Vagina (tissue), 2 donors: ENCODE data around the gene THAP9. TPM values are rescaled to one million over a fixed set of nuclear protein-coding genes. Genes with fewer than 3 reads are reported as not detected.
"Not testable (repeated sequence)": the region's sequence is repeated elsewhere in the genome, so short reads cannot be mapped to it uniquely, and the experiment has no call there.

ENCODE experiments used
- DNase-seq, 2 donors: peaks; one replicate each; pipeline ENCODE4 v3.0.0-alpha.2; 2017; ENCODE audit errors: extremely low spot score in 2 of 2
- H3K27ac ChIP-seq: fragments of 200-600 bp; sonication (generic); one replicate; pipeline ENCODE4 v1.5.1; 2019
- H3K27me3 ChIP-seq: fragments of 200-600 bp; sonication (generic); one replicate; pipeline ENCODE4 v1.5.1; 2019
- H3K36me3 ChIP-seq, 2 donors: fragments of 200-600 bp; sonication (generic); one replicate each; pipeline ENCODE4 v1.5.1; 2017 to 2019
- H3K4me1 ChIP-seq: fragments of 200-600 bp; sonication (generic); one replicate; pipeline ENCODE4 v1.5.1; 2019
- H3K4me3 ChIP-seq, 2 donors: fragments of 200-600 bp; sonication (generic); 1 replicate in 1 of 2; 2 replicates in 1 of 2; pipeline ENCODE4 v1.5.1; 2016 to 2019
- H3K9me3 ChIP-seq: fragments of 200-600 bp; sonication (generic); one replicate; pipeline ENCODE4 v1.5.1; 2019
- CTCF ChIP-seq, 3 experiments: fragments of 450-650 bp in 2 of 3; fragments of 200-600 bp in 1 of 3; sonication (generic) in 1 of 3; IDR thresholded peaks; one replicate each; pipeline ENCODE4 v1.5.1; 2017 to 2019; ENCODE audit warnings: antibody characterized with exemption in 3 of 3, mild to moderate bottlenecking in 2 of 3, moderate library complexity in 2 of 3
- POLR2A ChIP-seq, 2 donors: fragments of 450-650 bp; IDR thresholded peaks; one replicate each; pipeline ENCODE4 v1.6.1; 2017; ENCODE audit warnings: antibody characterized with exemption in 2 of 2, mild to moderate bottlenecking in 2 of 2, moderate library complexity in 2 of 2
- POLR2AphosphoS5 ChIP-seq, 2 donors: sonication (generic); formaldehyde crosslinking; IDR thresholded peaks; one replicate each; pipeline ENCODE4 v1.9.0; 2017; ENCODE audit warnings: antibody characterized with exemption in 2 of 2, mild to moderate bottlenecking in 2 of 2, low read depth in 1 of 2; ENCODE audit not compliant: insufficient read depth in 1 of 2
- intact Hi-C: fragments of 100-400 bp; cut with DNase I; formaldehyde crosslinking; loops from one replicate; pipeline ENCODE4 v1.15.1; 2023
- total RNA-seq: library from RNA; depleted of rRNA; stranded (reverse); fragments of >200 nt; gene quantifications from one replicate; pipeline ENCODE4 v1.2.3, GENCODE V29; 2016

Gene THAP9
- total RNA-seq, 1 donor from 2014 or later: 4.2 TPM

- Histone ChIP-seq H3K27me3 (no peaks in the 10 kb centered on the region), H3K36me3 (peaks cover 0 to 46% of the 10 kb centered on the region in 2 donors), H3K4me1 (peaks cover 15% of the 10 kb centered on the region)
Measured at GRCh38 chr4:82861529-82861928, 39.0 kb upstream of the THAP9 start.

DNA sequence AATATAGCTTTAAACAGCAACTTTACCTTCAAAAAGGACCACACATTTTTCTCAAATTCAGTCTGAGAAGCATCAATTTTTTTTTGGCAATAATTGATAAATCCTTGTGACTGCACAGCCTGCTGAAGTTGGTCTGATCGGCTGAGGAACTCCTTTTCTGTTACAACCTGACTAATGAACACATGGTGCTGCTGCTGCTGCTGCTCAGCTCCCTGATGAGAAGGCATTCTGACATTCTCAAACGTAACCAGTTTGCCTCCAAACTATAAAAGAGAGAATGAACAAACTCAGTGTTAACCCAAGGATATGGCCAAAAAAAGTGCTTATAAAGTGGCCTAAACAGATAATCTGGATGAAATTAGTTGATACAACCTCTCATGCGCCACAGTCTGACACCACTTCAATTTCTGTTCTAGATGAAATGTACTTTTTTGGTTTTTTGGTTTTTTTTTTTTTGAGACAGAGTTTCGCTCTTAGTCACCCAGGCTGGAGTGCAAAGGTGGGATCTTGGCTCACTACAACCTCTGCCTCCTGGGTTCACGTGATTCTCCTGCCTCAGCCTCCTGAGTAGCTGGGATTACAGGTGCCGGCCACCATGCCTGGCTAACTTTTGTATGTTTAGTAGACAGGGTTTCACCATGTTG lies 36.1 kb upstream of the THAP9 start:
- TF ChIP-seq POLR2AphosphoS5 (IDR thresholded peaks at IDR 0.05; ENCODE audit: insufficient read depth in 1 of 2, low read depth in 1 of 2): no peak

More at GRCh38 chr4:82861529-82861928, 39.0 kb upstream of the THAP9 start:
- intact Hi-C loops: no loop called here
- DNase-seq: no peak
- Histone ChIP-seq H3K9me3 (no peaks in the 10 kb centered on the region), H3K4me3 (no peak overlapping the region), H3K27ac (no peak overlapping the region)
- no peak for TF ChIP-seq CTCF (IDR thresholded peaks at IDR 0.05)
- TF ChIP-seq POLR2A (IDR thresholded peaks at IDR 0.05): no peak
- no peak for TF ChIP-seq POLR2AphosphoS5 (IDR thresholded peaks at IDR 0.05; ENCODE audit: insufficient read depth in 1 of 2, low read depth in 1 of 2)

DNA sequence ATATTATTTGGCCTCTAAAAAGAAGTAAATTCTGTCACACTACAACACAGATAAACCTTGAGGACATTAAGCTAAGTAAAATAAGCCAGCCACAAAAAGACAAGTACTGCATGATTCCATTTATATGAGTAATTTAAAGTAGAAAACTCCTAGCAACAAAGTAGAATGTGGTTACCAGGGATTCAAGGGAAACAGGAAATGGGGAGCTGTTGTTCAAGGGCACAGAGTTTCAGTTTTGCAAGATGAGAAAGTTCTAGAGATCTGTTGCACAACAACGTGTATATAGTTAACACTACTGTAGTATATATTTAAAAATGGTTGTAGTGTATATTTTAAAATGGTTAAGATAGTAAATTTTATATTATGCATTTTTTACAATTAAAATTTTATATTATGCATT lies 34.9 kb upstream of the THAP9 start:
- TF ChIP-seq POLR2AphosphoS5 (IDR thresholded peaks at IDR 0.05; ENCODE audit: insufficient read depth in 1 of 2, low read depth in 1 of 2) (peak in 1 of 2 donors; percentile 70), POLR2A (IDR thresholded peaks at IDR 0.05) (no peak)
- Histone ChIP-seq H3K27me3 (no peaks in the 10 kb centered on the region), H3K36me3 (peaks cover 0 to 69% of the 10 kb centered on the region in 2 donors), H3K4me1 (peaks cover 15% of the 10 kb centered on the region), H3K4me3 (no peak overlapping the region), H3K27ac (peak overlapping the region; percentile 64), H3K9me3 (no peaks in the 10 kb centered on the region)
- intact Hi-C loops: no loop called here
- DNase-seq: no peak

More for the DNA sequence above, 36.1 kb upstream of the THAP9 start:
- Histone ChIP-seq H3K27ac (no peak overlapping the region), H3K4me3 (no peak overlapping the region), H3K9me3 (no peaks in the 10 kb centered on the region), H3K4me1 (peaks cover 15% of the 10 kb centered on the region), H3K27me3 (no peaks in the 10 kb centered on the region), H3K36me3 (peaks cover 0 to 58% of the 10 kb centered on the region in 2 donors)
- intact Hi-C loops: no loop called here
- no peak for DNase-seq

- DNase-seq, H3K4me3 ChIP-seq, intact Hi-C loops, H3K27me3 ChIP-seq, H3K9me3 ChIP-seq: not testable (repeated sequence)
- H3K4me1 ChIP-seq: peaks cover 15% of the 10 kb centered on the region
- peak overlapping the region; percentile 64 for H3K27ac ChIP-seq
- H3K36me3 ChIP-seq: peaks cover 0 to 73% of the 10 kb centered on the region in 2 donors
Measured at GRCh38 chr4:82866033-82866432, 34.5 kb upstream of the THAP9 start.

DNA sequence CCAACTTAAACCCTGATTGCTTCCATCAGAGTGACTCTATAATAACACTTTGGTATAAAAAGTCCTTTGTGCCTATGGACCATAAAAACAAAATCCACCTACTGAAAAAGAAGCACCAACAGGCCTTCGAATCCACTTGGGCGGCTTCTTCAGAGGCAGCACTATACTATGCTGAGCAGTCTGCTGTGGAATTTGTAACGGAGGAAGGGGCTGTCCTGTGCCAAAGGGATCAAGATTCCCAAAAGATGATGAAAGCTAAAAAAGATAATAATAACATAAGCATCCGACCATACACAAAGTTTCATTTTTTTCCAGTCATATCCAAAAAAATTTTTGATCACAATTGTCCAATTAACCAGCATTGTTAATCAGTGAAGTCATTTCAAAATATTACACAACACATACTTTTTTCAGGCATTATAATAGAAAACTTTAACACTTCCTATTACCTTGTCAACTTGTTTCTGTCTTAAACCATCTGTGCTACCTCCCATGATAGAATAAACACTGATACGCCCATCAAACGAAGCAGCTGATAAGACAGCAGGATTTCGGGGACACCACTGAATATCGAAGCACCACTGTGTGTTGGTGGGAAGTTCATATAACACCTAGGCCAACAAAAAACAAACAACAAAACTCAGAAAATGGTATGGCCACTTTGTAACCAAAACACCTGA lies 33.7 kb upstream of the THAP9 start:
- intact Hi-C loops: no loop called here
- DNase-seq: no peak
- peaks cover 15% of the 10 kb centered on the region for H3K4me1 ChIP-seq
- peaks cover 0 to 81% of the 10 kb centered on the region in 2 donors for H3K36me3 ChIP-seq
- no peak overlapping the region for H3K27ac ChIP-seq
- no peak overlapping the region for H3K4me3 ChIP-seq
- H3K27me3 ChIP-seq: no peaks in the 10 kb centered on the region
- no peak for TF ChIP-seq CTCF (IDR thresholded peaks at IDR 0.05)
- TF ChIP-seq POLR2A (IDR thresholded peaks at IDR 0.05): no peak
- no peak for TF ChIP-seq POLR2AphosphoS5 (IDR thresholded peaks at IDR 0.05; ENCODE audit: insufficient read depth in 1 of 2, low read depth in 1 of 2)
- H3K9me3 ChIP-seq: no peaks in the 10 kb centered on the region

DNA sequence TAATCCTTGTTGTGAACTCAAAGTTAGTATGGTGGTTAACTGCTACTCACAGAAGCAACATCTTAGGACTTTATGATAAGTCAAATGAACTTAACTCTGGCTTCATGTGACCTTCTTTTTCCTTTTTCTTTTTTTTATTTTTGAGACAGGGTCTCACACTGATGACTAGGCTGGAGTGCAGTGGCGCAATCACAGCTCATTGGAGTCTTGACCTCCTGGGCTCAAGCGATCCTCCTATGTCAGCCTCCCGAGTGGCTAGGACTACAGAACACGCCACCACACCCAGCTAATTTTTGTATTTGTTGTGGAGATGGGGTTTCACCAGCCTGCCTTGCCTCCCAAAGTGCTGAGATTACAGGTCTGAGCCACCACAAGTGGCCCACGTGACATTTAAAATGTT lies 32.0 kb upstream of the THAP9 start:
- DNase-seq: no peak
- H3K9me3 ChIP-seq: no peaks in the 10 kb centered on the region
- H3K4me1 ChIP-seq: peaks cover 15% of the 10 kb centered on the region
- H3K36me3 ChIP-seq: peaks cover 0 to 85% of the 10 kb centered on the region in 2 donors
- H3K27ac ChIP-seq: no peak overlapping the region
- TF ChIP-seq CTCF (IDR thresholded peaks at IDR 0.05) (no peak), POLR2A (IDR thresholded peaks at IDR 0.05) (no peak), POLR2AphosphoS5 (IDR thresholded peaks at IDR 0.05; ENCODE audit: insufficient read depth in 1 of 2, low read depth in 1 of 2) (no peak)
- intact Hi-C loops: no loop called here
- no peak overlapping the region for H3K4me3 ChIP-seq
- H3K27me3 ChIP-seq: no peaks in the 10 kb centered on the region
